AG10803 (cell line): ENCODE data around the gene NTN1.
"Not testable (repeated sequence)": the region's sequence is repeated elsewhere in the genome, so short reads cannot be mapped to it uniquely, and the experiment has no call there.

Experiments
- DNase-seq: peaks from one replicate; pipeline ENCODE4 v3.0.0; 2010; ENCODE audit warnings: low read depth
- H3K4me3 ChIP-seq: 2 replicates; pipeline ENCODE4 v1.5.1; 2011; ENCODE audit warnings: mild to moderate bottlenecking, low read length, control low read depth
- TF ChIP-seq, protein P1 (sequence below): conservative IDR thresholded peaks from 2 replicates; pipeline ENCODE4 v1.5.1; 2011; ENCODE audit warnings: mild to moderate bottlenecking, low read length, control low read depth, inconsistent platforms

NTN1 gene

DNA sequence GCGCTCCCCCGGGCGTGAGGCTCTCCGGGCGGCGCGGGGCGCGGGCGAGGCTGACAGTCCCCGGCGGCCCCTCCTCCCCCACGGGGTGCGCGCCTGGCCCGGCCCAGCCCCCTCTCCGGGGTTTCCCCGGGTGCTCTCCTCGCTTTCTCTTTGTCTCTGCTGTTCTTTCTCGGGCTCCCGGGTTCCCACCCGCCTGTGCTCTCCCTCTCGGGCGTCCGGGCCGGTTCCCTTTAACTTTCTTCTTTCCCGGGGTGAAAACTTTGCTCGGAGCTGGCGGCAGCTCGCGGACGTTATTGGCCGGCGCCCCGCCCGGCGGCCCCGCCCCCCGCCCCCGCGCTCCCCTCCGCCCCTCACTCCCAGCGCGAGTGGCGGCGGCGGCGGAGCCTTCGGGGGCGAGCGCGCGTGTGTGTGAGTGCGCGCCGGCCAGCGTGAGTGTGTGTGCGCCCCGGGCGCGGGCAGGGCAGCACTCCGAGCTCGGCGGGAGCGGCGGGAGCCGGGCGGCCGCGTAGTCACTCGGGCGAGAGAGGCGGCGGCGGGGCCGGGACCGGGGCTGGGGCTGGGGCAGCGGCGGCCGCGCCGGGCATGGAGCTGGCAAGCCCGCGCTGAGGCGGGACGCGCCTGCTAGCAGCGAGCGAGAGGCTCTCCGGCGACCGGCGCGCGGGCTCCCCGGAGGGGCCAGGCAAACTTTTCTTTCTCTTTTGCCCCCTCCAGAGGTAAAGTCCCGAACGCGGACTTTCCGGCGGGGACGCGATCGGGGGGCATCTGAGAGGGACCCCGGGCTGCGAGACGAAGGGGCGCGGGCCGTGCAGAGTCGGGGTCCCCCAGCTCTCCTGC lies at the start of gene NTN1:
Gene NTN1, plus strand, starts transcription at position 353 of the 834 bp plus-strand sequence. CDS start 864 bp downstream, outside the sequence.
- peak within 1 kb of the TSS; percentile 55 for H3K4me3 ChIP-seq
- DNase-seq, result peak; percentile 35
- TF ChIP-seq, protein P1, sequence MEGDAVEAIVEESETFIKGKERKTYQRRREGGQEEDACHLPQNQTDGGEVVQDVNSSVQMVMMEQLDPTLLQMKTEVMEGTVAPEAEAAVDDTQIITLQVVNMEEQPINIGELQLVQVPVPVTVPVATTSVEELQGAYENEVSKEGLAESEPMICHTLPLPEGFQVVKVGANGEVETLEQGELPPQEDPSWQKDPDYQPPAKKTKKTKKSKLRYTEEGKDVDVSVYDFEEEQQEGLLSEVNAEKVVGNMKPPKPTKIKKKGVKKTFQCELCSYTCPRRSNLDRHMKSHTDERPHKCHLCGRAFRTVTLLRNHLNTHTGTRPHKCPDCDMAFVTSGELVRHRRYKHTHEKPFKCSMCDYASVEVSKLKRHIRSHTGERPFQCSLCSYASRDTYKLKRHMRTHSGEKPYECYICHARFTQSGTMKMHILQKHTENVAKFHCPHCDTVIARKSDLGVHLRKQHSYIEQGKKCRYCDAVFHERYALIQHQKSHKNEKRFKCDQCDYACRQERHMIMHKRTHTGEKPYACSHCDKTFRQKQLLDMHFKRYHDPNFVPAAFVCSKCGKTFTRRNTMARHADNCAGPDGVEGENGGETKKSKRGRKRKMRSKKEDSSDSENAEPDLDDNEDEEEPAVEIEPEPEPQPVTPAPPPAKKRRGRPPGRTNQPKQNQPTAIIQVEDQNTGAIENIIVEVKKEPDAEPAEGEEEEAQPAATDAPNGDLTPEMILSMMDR, result no peak

DNA sequence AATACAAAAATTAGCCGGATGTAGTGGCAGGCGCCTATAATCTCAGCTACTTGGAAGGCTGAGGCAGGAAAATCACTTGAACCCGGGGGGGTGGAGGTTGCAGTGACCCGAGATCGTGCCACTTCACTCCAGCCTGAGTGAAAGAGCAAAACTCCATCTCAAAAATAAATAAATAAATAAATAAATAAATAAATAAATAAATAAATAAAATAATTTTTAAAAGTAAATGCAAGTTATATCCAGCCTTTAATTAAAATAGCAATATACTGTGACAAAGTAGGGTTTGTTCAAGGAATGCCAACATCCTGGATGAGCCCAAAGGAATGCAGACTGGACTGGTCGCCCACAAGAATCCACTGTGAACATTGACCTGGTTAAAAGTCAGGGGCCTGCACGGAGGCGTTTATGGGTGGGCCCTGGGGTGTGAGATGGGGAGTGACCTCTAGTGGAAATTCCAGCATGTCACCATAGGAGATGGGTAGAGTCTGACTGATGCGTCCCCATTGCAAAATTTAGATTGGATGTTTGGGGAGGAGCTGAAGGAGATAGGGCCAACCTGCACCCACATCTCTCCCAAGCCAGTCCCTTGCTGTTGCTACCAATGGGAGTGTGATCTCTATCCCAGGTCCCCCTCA lies 46.1 kb upstream of the NTN1 start:
- TF ChIP-seq, protein P1, result no peak
- DNase-seq, result no peak
- no peak overlapping the region for H3K4me3 ChIP-seq

DNA sequence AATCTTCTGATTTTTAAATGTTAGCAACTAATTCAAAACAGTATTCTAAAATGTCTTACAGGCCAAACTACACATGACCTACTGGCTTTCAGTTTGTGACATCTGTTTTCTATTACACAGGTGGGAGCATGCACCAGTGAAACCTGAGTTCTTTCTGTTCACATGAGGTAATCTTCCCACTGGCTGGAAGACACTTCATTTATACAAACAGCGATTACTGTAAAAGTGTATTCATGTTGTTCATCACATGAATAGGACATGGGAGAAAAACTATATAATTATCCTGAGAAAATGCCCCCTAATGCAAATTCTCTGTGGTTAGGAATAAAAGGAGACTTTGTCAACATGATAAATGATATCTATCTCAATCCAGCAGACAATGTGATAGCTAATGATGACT lies 44.7 kb upstream of the NTN1 start:
- H3K4me3 ChIP-seq, result no peak overlapping the region
- no peak for DNase-seq
- TF ChIP-seq, protein P1, result no peak

- TF ChIP-seq, protein P1, result no peak
- no peak overlapping the region for H3K4me3 ChIP-seq
- DNase-seq, result no peak
Observed at GRCh38 chr17:8979715-8980114, 41.6 kb upstream of the NTN1 start.

DNA sequence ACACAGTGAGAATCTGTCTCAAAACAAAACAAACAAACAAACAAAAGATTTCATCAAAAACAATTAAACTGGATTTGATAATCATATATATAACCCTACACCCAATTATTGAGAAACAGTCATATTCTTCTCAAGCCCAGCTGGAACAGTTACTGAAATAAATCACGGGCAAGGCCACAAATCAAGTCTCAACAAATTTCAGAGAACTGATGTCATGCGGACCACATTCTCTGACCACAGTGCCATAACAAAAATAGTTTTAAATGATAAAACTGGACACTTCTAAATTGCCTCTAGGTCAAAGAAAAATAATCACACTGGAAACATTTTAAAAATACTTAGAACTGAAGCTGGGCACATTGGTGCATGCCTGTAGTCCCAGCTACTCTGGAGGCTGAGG lies 39.9 kb upstream of the NTN1 start:
- TF ChIP-seq, protein P1, result no peak
- DNase-seq, result no peak
- H3K4me3 ChIP-seq, result no peak overlapping the region

DNA sequence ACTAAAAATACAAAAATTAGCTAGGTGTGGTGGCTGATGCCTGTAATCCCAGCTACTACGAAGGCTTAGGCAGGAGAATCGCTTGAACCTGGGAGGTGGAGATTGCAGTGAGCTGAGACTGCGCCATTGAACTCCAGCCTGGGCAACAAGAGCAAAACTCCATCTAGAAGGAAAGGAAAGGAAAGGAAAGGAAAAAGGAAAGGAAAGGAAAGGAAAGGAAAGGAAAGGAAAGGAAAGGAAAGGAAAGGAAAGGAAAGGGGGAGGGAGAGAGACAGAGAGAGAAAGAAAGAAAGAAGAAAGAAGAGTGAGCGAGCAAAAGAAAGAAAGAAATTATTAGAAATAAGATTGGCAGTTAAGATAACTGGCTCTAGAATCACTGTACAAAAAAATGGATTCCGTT lies 37.1 kb upstream of the NTN1 start:
- not testable (repeated sequence) for DNase-seq, H3K4me3 ChIP-seq

GRCh38 chr17:8985054-8985701 lies 36.1 kb upstream of the NTN1 start:
- DNase-seq, result no peak
- TF ChIP-seq, protein P1, result no peak
- no peak overlapping the region for H3K4me3 ChIP-seq
